Transverse colon (tissue), 4 donors: ENCODE measurements around the gene ANGEL1.

Experiments used
- EP300 ChIP-seq: sonication (generic); formaldehyde crosslinking; IDR thresholded peaks from one replicate; pipeline ENCODE4 v1.6.1; 2017; ENCODE audit warnings: antibody characterized with exemption, low read depth
- POLR2A ChIP-seq: fragments of 450-650 bp; IDR thresholded peaks from one replicate; pipeline ENCODE4 v1.6.1; 2016; ENCODE audit warnings: antibody characterized with exemption, mild to moderate bottlenecking, moderate library complexity
- POLR2AphosphoS5 ChIP-seq, 3 donors: sonication (generic); formaldehyde crosslinking; IDR thresholded peaks; one replicate each; pipeline ENCODE4 v1.6.1; 2016; ENCODE audit warnings: antibody characterized with exemption in 3 of 3
- TF ChIP-seq, protein P1 (sequence below), 5 experiments: fragments of 200-600 bp in 3 of 5; fragments of 450-650 bp in 2 of 5; sonication (generic) in 3 of 5; IDR thresholded peaks; 1 replicate in 2 of 5; 2 replicates in 3 of 5; pipeline ENCODE4 v1.5.1; 2016 to 2017; ENCODE audit warnings: antibody characterized with exemption in 5 of 5, inconsistent platforms in 3 of 5, mild to moderate bottlenecking in 2 of 5, moderate library complexity in 1 of 5

DNA sequence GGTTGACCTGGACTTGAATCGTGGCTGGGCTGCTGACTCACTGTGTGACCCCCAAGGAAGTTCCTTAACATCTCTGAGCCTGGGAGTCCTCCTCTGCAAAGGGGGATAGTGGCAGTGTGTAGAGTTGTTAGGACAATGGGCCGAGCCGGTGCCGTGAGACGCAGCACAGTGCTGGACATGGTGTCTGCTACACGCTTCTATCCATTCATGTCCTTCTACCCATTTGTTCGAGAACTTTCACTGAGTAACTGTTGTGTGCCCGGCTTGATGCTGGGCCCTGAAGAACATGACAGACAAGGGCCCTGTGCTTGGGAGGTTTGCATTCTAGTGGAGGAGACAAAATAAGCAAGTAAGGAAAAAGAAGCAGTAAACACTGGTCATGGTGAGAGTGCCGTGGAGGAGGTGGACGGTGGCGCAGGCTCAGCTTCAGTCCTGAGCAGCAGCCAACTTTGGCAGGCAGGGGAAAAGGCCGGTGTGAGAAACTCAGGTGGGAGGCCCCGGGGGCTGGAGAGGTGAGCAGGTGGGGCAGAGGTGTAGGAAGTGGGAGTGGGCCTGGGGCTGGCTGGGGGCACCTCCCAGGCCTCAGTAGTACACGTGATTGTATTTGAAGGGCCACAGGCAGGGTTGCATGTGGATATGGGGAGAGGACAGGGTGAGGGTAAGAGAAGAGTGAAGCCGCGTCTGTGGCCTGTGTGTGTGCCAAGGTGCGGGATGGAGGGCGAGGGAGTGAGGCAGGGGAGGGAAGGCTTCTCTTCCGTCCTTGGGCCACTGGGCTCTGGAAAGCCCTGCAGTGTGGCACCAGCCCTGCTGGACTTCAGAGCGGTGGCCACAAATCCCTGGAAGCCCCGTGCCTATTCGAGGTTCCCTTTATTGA is 37.6 kb downstream of the ANGEL1 start:
- no peak for TF ChIP-seq POLR2A
- TF ChIP-seq, protein P1, sequence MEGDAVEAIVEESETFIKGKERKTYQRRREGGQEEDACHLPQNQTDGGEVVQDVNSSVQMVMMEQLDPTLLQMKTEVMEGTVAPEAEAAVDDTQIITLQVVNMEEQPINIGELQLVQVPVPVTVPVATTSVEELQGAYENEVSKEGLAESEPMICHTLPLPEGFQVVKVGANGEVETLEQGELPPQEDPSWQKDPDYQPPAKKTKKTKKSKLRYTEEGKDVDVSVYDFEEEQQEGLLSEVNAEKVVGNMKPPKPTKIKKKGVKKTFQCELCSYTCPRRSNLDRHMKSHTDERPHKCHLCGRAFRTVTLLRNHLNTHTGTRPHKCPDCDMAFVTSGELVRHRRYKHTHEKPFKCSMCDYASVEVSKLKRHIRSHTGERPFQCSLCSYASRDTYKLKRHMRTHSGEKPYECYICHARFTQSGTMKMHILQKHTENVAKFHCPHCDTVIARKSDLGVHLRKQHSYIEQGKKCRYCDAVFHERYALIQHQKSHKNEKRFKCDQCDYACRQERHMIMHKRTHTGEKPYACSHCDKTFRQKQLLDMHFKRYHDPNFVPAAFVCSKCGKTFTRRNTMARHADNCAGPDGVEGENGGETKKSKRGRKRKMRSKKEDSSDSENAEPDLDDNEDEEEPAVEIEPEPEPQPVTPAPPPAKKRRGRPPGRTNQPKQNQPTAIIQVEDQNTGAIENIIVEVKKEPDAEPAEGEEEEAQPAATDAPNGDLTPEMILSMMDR (IDR thresholded peaks at IDR 0.05) = no peak
- TF ChIP-seq EP300 = no peak
- TF ChIP-seq POLR2AphosphoS5 (IDR thresholded peaks at IDR 0.05) = no peak
